ENCODE data around the gene PTPN14.
"Not testable (repeated sequence)": the region's sequence is repeated elsewhere in the genome, so short reads cannot be mapped to it uniquely, and the experiment has no call there.

The PTPN14 gene

DNA sequence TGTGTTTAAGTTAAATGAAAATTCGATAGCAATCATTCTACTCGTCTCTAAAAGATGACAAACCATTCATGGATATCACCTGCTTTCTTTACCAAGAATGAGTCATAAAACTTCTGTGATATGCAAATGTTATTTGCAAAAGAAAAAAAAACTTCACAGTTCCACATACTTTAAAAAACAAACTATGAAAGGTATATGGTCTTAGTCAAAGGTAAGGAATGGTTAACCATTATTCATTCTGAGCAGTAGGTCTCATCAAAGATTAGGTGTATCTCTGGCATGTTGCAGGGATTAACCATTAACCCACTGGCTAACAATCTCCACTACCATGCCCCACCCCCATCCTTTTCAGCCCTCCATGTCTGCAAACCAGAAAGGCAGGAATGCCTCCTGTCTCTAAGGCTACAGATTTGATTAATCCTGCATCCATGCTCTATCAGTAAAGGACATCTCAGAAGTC lies 44.4 kb downstream of the PTPN14 start:
- no peak for DNase-seq

DNA sequence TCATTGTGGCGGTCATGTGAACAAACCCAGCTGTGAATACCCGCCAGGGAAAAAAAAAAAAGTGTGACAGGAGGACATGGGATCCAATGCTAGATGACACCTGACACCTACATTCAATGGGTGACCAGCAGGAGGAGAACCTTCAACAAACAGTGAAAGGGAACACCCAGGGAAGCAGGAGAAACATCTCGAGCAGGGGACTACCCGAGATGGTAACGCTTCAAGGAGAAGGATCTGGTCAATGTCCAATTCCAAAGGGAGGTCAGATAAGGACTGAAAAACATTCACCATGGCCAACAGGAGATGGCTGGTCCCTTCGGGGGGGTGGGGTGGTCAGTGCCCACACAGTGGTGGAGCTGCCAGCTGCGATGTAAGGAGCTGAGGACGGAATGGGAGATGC lies 46.3 kb downstream of the PTPN14 start:
- no peak for DNase-seq

DNA sequence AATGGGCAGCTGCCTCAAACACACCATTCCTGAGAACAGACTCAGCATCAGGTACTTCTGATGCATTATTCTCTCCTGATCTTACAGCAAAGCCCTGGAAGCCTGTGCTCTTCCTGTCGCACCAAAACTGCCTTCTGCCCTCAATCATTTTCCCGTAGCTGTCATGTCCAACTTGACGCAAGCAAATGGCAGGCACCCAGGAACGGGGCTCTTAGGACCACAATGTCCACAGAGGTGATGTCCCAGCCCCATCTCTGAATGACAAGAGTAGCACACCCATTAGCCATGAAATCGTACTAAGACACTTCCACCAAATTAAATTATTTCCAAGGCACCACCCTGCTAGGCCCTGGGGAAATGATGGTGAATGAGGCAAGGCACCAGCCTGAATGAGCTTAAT lies 47.1 kb downstream of the PTPN14 start:
- DNase-seq: no peak

DNA sequence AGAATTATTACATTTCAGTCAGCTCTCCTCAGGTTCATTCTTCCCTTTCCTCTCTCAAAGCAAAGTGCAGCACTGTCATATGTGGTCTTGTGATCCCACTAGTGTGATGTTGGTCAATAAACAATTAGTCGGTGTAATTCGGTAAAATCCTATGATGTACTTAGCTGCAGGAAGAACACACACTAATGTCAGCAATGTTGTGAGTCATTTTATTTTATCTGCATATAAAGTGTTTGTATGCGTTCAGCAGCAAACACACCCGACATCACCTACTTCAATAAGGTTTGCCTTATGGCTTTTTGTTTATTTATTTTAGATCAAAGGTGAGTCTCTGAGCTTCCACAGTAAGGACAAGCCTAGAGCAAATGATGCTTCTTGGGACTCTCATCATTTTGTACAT lies 47.8 kb downstream of the PTPN14 start:
- DNase-seq: no peak

GRCh38 chr1:214500340-214501055 lies 50.9 kb downstream of the PTPN14 start:
- no peak for DNase-seq

DNA sequence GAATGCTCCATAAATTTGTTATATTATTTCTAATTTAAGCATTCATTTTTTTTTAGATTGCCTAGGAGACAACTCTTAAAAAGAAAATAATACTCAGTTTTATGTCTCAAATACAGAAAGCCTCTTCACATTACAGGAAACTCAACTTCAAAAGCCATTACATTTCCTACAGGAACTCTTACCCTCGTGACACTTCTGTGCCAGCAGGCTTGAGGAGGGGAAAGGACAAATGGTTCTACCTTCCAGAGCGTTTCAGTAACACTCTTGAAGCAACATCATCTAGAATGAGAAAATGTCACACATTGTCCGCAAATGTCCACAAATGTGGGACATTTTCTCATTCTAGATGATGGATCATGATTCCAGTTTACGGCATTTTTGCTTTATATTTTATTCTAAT lies 51.7 kb downstream of the PTPN14 start:
- no peak for DNase-seq

- no peak for DNase-seq
These were observed 53.4 kb downstream of the PTPN14 start for GRCh38 chr1:214498021-214498420.

DNA sequence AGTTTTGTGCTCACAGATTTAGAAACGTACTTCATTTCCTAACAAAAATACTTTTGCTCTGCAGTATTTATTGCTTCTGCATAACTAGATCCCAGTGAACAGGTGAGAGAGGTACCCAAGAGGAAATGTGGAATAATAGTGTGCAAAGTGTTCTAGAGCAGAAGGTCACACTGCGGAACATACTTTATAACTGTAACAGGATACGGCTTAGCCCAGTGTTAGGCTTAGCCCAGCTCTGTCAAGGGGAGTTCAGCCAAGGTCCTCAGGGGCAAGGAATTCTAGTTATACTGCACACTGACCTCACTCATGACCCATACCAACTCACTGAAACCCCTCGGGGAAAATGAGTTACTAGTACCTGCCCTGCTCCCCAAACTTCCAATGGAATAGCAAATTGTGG lies 55.3 kb downstream of the PTPN14 start:
- no peak for DNase-seq

GRCh38 chr1:214494706-214495105 lies 56.7 kb downstream of the PTPN14 start:
- DNase-seq: no peak

GRCh38 chr1:214494179-214494578 lies 57.2 kb downstream of the PTPN14 start:
- not testable (repeated sequence) for DNase-seq

- DNase-seq: no peak
These were observed 58.1 kb downstream of the PTPN14 start for GRCh38 chr1:214493126-214493796.

GRCh38 chr1:214492401-214493075 lies 58.9 kb downstream of the PTPN14 start:
- no peak for DNase-seq

DNA sequence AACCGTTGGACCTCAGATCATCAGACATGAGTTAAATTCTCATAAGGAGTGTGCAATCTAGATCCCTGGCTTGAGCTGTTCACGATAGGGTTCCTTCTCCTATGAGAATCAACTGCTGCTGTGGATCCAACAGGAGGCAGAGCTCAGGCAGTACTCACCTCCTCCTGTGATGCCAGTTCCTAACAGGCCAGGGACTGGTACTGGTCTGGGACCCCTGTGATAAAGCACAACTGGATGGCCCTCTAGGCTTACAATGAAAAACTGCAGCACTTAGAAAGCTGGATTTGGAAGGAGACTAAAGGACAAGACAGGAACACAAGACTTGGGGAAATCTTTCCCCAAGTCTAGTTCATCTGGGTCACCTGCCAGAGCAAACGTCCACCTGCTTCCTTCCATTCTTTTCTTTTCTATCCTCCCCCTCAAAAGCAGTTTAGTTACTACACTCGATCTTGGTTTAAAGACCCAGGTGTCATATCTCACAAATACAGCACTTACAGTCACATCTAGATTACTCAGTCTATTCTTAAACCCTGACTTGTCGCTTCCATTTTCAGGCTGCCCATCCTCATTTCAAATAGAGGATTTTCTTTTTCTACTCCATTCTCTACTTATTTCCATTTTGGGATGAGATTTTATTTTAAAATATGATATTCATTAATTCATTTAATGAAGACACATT lies 59.8 kb downstream of the PTPN14 start:
- DNase-seq: no peak

DNA sequence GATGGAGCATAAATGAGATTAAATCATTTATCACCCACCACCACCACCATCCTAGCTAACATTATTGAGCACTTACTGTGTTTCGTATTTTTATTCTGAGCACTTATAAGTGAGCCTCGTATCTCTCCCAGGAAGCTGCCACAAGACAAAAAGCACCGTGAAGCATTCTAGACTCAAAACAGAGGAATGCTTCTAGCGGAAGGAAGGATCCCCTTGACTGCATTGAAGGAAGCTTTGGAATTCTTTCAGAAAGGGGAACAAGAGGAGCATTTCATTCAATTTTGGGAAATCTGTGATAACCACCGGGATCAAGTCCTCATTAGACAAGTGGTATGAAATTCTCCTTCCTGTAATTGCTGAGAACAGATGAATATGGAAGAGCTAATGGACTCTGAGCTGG lies 66.3 kb downstream of the PTPN14 start:
- no peak for DNase-seq

DNA sequence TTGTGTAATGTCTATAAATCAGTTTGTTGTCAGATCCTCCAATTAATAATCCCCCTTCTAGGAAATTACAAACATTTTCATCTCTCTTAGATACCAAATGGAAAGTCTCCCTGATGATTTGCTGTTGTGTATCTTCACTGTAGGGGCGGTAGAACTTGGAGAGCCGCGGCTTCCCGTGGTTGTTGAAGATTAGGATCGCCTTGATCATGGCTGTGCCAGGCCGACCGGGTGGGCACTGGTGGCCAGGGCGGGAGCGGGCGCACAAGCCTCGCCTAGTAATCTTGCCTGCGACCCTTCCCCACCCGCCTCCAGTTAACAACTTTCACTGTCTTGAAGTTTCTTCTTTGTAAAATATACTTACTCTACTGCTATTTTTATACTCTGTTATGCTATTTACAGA lies 68.2 kb downstream of the PTPN14 start:
- not testable (repeated sequence) for DNase-seq

DNA sequence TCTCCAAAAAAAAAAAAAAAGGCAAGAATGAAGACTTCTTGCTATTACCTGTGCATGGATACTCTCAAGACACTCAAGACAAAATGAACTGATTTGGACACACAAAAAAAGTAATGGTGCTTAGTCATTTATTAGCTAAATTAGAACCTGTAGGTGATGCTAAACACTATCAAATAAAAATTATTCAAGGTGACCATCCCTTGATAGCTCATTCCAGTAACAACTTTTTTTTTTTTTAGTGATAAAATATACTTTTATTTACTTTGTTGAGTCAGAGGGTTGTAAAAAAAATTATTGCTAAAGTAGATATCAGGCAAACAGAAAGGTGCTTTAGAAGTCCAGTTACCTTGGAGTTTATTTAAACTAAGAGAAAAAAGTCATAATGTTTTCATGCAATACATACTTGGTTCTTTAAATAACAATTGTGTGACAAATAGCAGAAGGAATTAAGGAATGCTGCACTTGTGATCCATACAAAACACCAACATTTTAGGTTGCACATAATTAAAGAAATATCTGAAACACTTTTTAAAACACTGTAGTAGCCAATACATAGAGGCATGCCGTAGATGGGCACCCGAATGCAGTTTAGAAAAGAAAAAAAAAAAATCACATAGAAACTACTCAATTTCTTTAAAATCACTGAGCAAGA lies 69.3 kb downstream of the PTPN14 start:
- not testable (repeated sequence) for DNase-seq

DNA sequence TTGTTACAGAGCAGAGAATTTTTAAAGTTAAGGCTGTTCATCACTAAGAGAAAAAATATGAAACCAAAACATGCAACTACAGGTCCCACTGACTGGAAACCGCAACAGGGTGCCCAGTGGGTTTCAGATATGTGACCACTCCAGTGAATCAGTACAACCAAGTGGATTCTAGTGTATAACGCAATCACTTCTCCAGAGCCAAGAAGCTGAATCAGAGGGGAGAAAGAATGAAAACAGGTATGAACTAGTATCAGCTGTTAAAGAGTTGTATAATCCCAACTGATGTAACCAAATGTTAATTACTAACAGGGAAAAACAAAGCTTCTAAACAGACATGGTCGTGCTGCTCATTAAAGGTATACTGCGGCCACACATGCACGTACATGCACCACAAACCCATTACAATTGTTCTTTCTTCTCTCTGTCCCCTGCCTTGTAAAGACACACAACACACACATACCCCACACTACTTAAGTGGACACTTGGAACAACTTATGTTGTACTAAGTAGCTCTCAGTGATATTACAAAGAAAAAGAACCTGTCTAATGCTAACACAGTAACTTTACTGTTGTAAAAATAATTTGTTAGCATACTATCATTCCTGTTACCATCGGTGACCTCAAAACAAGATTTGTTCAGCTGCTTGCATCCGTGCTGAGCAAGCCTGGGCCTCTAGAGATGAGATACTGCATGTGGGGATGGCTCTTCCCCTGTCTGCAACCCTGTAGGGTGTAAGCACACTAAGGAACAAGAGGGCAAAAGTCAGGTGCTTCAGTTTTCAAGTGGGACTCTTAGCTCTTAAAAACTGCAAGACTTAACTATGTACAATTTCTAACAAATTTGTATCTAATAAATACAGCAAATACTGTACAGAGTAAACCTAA lies 74.2 kb downstream of the PTPN14 start:
- no peak for DNase-seq

- DNase-seq: no peak
These were observed 75.0 kb downstream of the PTPN14 start for GRCh38 chr1:214476229-214476985.

DNA sequence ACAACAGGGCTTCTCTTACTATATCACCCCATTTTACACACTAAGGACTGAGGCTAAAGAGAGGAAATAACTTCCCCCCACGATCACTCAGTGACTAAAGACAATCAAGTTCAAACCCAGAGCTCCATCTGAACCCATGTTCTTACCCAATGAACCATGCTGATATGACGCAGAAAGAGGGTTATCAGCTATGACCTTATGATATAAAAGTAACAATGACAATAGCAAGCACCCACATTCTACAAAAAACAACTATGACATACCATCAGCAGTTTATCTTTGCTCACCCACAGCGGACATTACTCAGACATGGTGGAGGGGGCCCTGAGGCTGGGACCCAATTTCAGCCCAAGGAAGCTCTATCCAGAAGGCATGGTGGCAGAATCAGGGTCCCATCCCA lies 75.7 kb downstream of the PTPN14 start:
- no peak for DNase-seq

DNA sequence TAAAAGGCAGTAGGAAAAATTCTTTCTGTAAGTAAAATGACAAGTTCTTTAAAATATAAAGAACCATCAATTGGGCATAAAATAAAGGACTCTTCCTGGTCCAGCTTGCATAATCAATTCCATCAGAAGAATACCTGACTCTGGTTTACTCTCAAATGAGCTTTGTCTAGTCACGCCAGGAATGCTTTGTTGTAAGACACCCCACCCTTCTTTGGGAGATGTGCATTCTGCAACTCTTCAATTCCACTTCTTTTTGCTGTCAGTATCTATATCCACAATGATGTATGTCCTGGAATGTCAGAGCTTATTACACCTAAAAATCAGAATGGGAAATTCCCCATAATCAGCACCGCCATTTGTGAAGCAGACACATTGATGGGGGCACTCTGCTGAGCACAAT lies 76.1 kb downstream of the PTPN14 start:
- DNase-seq: no peak

DNA sequence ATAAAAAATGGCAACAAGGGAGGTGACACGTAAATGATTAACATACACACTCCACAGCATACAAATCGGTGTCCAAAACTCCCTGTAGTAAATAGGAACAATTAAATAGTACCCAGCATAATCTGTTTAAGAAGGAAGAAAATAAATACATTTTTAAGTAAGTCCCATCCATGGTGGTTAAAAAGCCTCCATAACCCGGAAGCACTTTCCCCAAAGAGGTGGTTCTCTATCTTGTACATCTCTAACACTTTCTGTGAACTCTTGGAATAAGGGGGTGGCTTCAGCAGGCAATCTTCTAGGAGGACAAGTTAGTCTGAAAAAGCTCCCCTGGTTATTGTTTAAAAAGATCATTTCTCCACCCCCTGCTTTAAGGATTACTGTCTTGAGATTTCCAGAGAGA lies 76.9 kb downstream of the PTPN14 start:
- DNase-seq: no peak

Data from activated naive CD4-positive, alpha-beta T cell treated with Interleukin-2 at 50 U/mL for 16 hours (primary cell).